Measurements from ENCODE around the gene TLCD1.

Gene TLCD1

GRCh38 chr17:28758411-28759121 lies 32.5 kb upstream of the TLCD1 start:
- Histone ChIP-seq H3K27me3 (ENCODE audit: insufficient read depth, low read depth) (no peaks in the 10 kb centered on the region), H4K20me1 (ENCODE audit: insufficient read depth) (no peaks in the 10 kb centered on the region), H3K27ac (no peak overlapping the region), H3K4me3 (IDR thresholded peaks at IDR 0.05; ENCODE audit: insufficient read depth, low read depth, low read length) (no peak overlapping the region), H2AFZ (ENCODE audit: low read depth) (no peak overlapping the region), H3K79me2 (ENCODE audit: insufficient read depth, low read depth) (no peaks in the 10 kb centered on the region), H3K4me2 (no peak overlapping the region), H3K9ac (no peak overlapping the region), H3K36me3 (ENCODE audit: insufficient read depth) (no peaks in the 10 kb centered on the region), H3K4me1 (ENCODE audit: low read depth, poor library complexity, severe bottlenecking) (peaks cover 28% of the 10 kb centered on the region)
- TF ChIP-seq CTCF (conservative IDR thresholded peaks at IDR 0.05; ENCODE audit: low read depth, low read length): no peak

- Histone ChIP-seq H4K20me1 (ENCODE audit: insufficient read depth) (no peaks in the 10 kb centered on the region), H3K79me2 (ENCODE audit: insufficient read depth, low read depth) (no peaks in the 10 kb centered on the region), H3K9ac (no peak overlapping the region), H2AFZ (ENCODE audit: low read depth) (no peak overlapping the region), H3K27ac (no peak overlapping the region), H3K4me3 (IDR thresholded peaks at IDR 0.05; ENCODE audit: insufficient read depth, low read depth, low read length) (no peak overlapping the region), H3K4me2 (no peak overlapping the region), H3K36me3 (ENCODE audit: insufficient read depth) (no peaks in the 10 kb centered on the region), H3K27me3 (ENCODE audit: insufficient read depth, low read depth) (no peaks in the 10 kb centered on the region), H3K4me1 (ENCODE audit: low read depth, poor library complexity, severe bottlenecking) (peaks cover 4% of the 10 kb centered on the region)
- TF ChIP-seq CTCF (conservative IDR thresholded peaks at IDR 0.05; ENCODE audit: low read depth, low read length): no peak
Observed at GRCh38 chr17:28756049-28756804, 30.2 kb upstream of the TLCD1 start.

GRCh38 chr17:28755486-28755885 lies 29.5 kb upstream of the TLCD1 start:
- H3K4me2 ChIP-seq: no peak overlapping the region
- H4K20me1 ChIP-seq (ENCODE audit: insufficient read depth): 0 out of 2 replicates have a peak, but pooled peaks cover 5% of the 10 kb centered on the region
- no peak for TF ChIP-seq CTCF (conservative IDR thresholded peaks at IDR 0.05; ENCODE audit: low read depth, low read length)
- H3K27ac ChIP-seq: no peak overlapping the region
- H3K27me3 ChIP-seq (ENCODE audit: insufficient read depth, low read depth): no peaks in the 10 kb centered on the region
- no peaks in the 10 kb centered on the region; the same call in 1 of the 2 replicates for H3K36me3 ChIP-seq (ENCODE audit: insufficient read depth)
- no peak overlapping the region for H3K4me3 ChIP-seq (IDR thresholded peaks at IDR 0.05; ENCODE audit: insufficient read depth, low read depth, low read length)
- H3K4me1 ChIP-seq (ENCODE audit: low read depth, poor library complexity, severe bottlenecking): peaks cover 5% of the 10 kb centered on the region
- no peak overlapping the region for H3K9ac ChIP-seq
- no peak overlapping the region for H2AFZ ChIP-seq (ENCODE audit: low read depth)
- H3K79me2 ChIP-seq (ENCODE audit: insufficient read depth, low read depth): no peaks in the 10 kb centered on the region

GRCh38 chr17:28751600-28752366 lies 25.8 kb upstream of the TLCD1 start:
- no peak for TF ChIP-seq CTCF (conservative IDR thresholded peaks at IDR 0.05; ENCODE audit: low read depth, low read length)
- Histone ChIP-seq H2AFZ (ENCODE audit: low read depth) (no peak overlapping the region), H3K9ac (no peak overlapping the region), H4K20me1 (ENCODE audit: insufficient read depth) (0 out of 2 replicates have a peak, but pooled peaks cover 5% of the 10 kb centered on the region), H3K27ac (no peak overlapping the region), H3K4me1 (ENCODE audit: low read depth, poor library complexity, severe bottlenecking) (peaks cover 23% of the 10 kb centered on the region), H3K79me2 (ENCODE audit: insufficient read depth, low read depth) (no peaks in the 10 kb centered on the region; the same call in 1 of the 2 replicates), H3K36me3 (ENCODE audit: insufficient read depth) (no peaks in the 10 kb centered on the region; the same call in 1 of the 2 replicates), H3K4me2 (no peak overlapping the region), H3K4me3 (IDR thresholded peaks at IDR 0.05; ENCODE audit: insufficient read depth, low read depth, low read length) (no peak overlapping the region), H3K27me3 (ENCODE audit: insufficient read depth, low read depth) (no peaks in the 10 kb centered on the region)

Data from KMS-11 (cell line).